Motor neuron (in vitro differentiated cells): ENCODE measurements around the gene AKAIN1. TPM values are rescaled to one million over a fixed set of nuclear protein-coding genes. Genes with fewer than 3 reads are reported as not detected.
A peak's percentile ranks its signal among the peaks of the same experiment; 100 is the strongest.

Experiments
- ATAC-seq, 8 experiments: fragments of 200-7000 bp; cut with Tn5 transposase; replicated peaks in 6 of 8; 2 replicates each; pipeline ENCODE4 v1.8.0; 2021; ENCODE audit warnings: mild to moderate bottlenecking in 8 of 8, moderate library complexity in 8 of 8
- H3K27ac ChIP-seq, 2 donors: fragments of 250-450 bp; sonication (Bioruptor Pico); 2 replicates each; pipeline ENCODE4 v1.9.0; 2021; ENCODE audit warnings: antibody characterized with exemption in 2 of 2, mild to moderate bottlenecking in 2 of 2, moderate library complexity in 1 of 2
- H3K4me1 ChIP-seq, 2 donors: fragments of 250-450 bp; sonication (Bioruptor Pico); replicated peaks in 1 of 2; 2 replicates each; pipeline ENCODE4 v1.6.1; 2021; ENCODE audit warnings: antibody characterized with exemption in 2 of 2, mild to moderate bottlenecking in 2 of 2, moderate library complexity in 1 of 2
- H3K4me3 ChIP-seq, 5 donors: fragments of 250-450 bp; sonication (Bioruptor Pico); 2 replicates each; pipeline ENCODE4 v1.9.0; 2021; ENCODE audit warnings: antibody characterized with exemption in 5 of 5, mild to moderate bottlenecking in 5 of 5, moderate library complexity in 4 of 5
- WGBS, 10 experiments: fragments of 450-650 bp; shearing (Covaris generic); methylation state at CpG; one replicate each; pipeline ENCODE4 v1.0.0; 2022; 5-methylcytosine and 5-hydroxymethylcytosine counted together
- in situ Hi-C, 9 experiments: fragments of 400-800 bp; cut with MboI; loops; one replicate each; pipeline ENCODE4 v1.15.0; 2021; ENCODE audit warnings: low sequenced_read_pairs in 9 of 9, low pct_unique_long_range_greater_than_20kb in 2 of 9; ENCODE audit not compliant: unreplicated experiment in 9 of 9
- total RNA-seq, 8 experiments: library from RNA; unstranded; fragments of 300-600 nt; gene quantifications; 2 replicates each; pipeline versions ENCODE4 v1.2.3 to v1.2.4, GENCODE V29; 2022

Gene AKAIN1, protein sequence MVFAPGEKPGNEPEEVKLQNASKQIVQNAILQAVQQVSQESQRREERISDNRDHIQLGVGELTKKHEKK
- total RNA-seq = under 1 TPM in 1 of 8 experiments, not detected in 7; 0.27 TPM

DNA sequence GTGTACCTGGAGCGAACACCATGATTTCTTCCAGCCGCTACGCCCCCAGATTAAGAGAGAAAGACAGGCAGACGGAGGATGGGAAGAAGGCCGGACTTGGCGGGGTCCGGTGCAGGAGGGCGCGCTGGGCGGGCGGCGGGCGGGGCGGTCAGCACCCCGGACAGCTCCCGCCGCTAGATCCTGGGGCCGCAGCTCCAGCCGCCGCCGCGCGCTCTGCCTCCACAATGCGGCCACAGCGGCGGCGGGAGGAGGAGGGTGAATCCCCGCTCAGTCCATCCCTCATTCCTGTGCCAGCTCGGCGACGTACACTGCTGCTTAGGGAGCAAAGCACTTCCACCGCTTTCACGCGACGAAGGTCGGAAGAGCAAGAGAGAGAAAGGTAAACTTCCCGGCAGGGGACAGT is at the start of gene AKAIN1:
Gene AKAIN1, minus strand, starts transcription at position 226 of the 403 bp plus-strand sequence. Its CDS starts 204 bp downstream, at position 22.
- no peak within 1 kb of the TSS for H3K27ac ChIP-seq

GRCh38 chr18:5244941-5245340 is 47.9 kb upstream of the AKAIN1 start:
- peaks cover 6 to 12% of the 10 kb centered on the region in 2 donors for H3K4me1 ChIP-seq
- ATAC-seq = peak in 1 of 8 experiments; percentile 49
- H3K27ac ChIP-seq = no peak overlapping the region
- H3K4me3 ChIP-seq = no peak overlapping the region
- in situ Hi-C loops = loop anchor here in 1 of 9 experiments (10.0 kb wide), 1 partner anchor 50 kb away; the partner anchor contains the start of gene ZBTB14

More for the DNA sequence above, at the start of gene AKAIN1:
- 0 to 20% (median 11%) methylated on average over 1 to 9 of the region's 37 CpGs; no CpG with 5 or more reads in 3 of the 10 experiments for WGBS, 10 experiments
- Histone ChIP-seq H3K4me3 (peak within 1 kb of the TSS; percentile 32 to 40 (median 38)), H3K4me1 (no peaks in the 10 kb centered on the region)
- in situ Hi-C loops = no loop called here
- ATAC-seq = peak; percentile 93 to 100 (median 95)

- ATAC-seq = no peak
- in situ Hi-C loops = no loop called here
- H3K4me1 ChIP-seq = peaks cover 12 to 31% of the 10 kb centered on the region in 2 donors
- peak overlapping the region; percentile 64 to 98 (median 84) for H3K4me3 ChIP-seq
- H3K27ac ChIP-seq = no peak overlapping the region
- 31 to 94% (median 47%) methylated on average over 1 to 4 of the region's 4 CpGs for WGBS, 10 experiments
These were observed 42.4 kb upstream of the AKAIN1 start for GRCh38 chr18:5239447-5239846.

DNA sequence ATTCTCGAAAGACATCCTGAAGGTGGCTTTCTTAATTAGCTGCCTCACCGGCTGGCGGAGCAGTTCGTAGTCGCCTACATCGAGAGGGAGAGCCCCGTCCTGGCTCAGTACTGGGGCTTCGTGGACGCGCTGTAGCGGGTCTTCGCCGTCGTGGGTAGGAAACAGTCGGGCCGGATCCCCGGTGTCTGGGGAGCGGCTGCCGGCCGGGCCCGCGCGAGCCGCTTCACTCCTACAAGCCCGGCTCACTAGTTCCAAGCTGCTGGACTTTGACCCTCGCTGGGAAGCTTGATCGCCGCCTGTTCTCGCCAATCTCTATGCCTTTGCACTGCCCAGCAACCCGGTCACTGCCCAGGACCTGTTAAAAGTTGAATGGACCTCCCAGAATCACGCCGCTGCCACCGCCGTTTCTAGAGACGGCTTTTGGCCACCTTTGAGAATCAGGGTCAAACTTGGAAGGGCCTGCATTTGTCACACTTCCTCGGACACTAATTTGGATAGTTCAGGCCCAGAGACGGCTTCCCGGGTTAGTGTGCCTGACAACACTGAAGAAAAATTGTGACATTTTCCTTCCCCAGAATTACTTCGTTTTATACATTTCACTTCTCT is 41.4 kb upstream of the AKAIN1 start:
- peak; percentile 45 to 56 (median 48) for ATAC-seq
- in situ Hi-C loops = no loop called here
- WGBS, 10 experiments = 0 to 7% (median 0%) methylated on average over 2 to 13 of the region's 39 CpGs; no CpG with 5 or more reads in 1 of the 10 experiments
- H3K27ac ChIP-seq = peak overlapping the region; percentile 99 to 100
- peak overlapping the region; percentile 64 to 98 (median 84) for H3K4me3 ChIP-seq
- peaks cover 12 to 31% of the 10 kb centered on the region in 2 donors for H3K4me1 ChIP-seq

DNA sequence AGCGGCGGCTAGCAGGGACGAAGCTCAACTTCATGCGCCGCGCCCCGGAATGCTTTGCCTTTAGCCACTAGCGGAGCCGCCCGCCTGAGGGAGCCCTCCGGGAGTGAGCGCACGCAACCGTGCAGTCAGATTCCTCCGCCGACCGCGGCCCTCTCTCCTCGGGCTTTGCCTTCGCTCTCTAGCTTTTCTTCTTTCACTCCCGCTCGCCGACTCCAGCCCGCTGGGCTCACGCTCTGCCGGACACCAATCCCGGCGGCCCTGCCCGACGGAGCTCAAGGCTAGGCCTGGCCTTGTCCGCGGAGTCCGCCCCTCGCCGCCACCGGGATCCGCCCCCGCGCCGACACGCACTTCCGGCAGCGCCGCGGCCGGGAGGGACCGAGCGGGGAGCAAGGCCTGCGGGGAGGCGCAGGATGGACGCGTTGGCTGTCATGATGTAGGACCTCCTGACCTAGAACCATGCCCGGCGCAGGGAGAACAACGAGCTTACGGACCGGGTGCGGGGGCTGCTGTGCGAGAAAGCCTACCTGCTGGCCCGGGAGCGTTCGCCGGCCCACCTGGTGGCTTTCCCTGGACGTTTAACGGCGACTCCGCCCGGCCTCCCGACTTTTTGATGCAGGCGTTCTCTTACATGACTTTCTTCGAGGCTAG is 40.8 kb upstream of the AKAIN1 start:
- Histone ChIP-seq H3K4me3 (peak overlapping the region; percentile 64 to 98 (median 84)), H3K4me1 (peaks cover 12 to 31% of the 10 kb centered on the region in 2 donors), H3K27ac (peak overlapping the region; percentile 99 to 100)
- 0 to 2% (median 0%) methylated on average over 1 to 34 of the region's 71 CpGs; no CpG with 5 or more reads in 3 of the 10 experiments for WGBS, 10 experiments
- in situ Hi-C loops = no loop called here
- peak; percentile 93 to 95 (median 94) for ATAC-seq

GRCh38 chr18:5237083-5237722 is 40.1 kb upstream of the AKAIN1 start:
- in situ Hi-C loops = no loop called here
- Histone ChIP-seq H3K4me1 (peaks cover 12 to 31% of the 10 kb centered on the region in 2 donors), H3K4me3 (peak overlapping the region; percentile 64 to 98 (median 84)), H3K27ac (peak overlapping the region; percentile 99 to 100)
- WGBS, 10 experiments = 0 to 8% (median 3%) methylated on average over 1 to 18 of the region's 23 CpGs; no CpG with 5 or more reads in 2 of the 10 experiments
- ATAC-seq = peak; percentile 30 to 60 (median 52)

DNA sequence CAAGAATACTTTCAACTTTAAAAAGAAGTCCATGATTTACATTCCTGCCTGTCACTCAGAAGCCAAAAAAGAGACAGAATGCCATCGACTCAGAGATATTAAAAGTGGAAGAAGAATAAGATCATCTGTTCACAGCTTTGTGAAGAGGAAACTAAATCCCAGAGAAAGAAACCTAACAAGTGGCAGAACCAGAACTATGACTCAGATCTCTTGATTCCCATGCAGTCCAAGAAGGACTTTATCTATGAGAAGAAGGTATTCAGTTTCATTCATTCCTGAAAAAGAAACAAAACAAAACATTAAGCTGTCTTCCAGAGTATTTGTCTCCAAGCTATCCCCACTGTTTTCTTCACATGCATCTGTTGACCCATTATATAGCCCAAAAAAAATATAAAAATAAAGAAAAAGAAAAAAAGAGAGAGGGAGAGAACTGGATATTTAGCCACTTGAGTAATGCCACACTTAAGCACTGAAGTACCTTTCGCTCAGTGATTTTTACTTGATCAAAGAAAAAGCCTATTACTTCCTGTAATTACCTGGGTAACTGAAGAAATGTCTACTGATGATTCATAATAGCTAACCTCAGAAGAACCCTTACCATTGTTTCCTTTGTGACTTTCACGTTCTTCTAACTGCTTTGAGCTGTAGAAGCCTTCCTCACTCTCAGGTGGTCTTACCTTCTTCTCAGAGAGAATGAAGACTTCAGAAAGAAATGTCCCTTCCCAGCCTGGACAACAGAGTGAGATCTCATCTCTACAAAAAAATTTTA is 17.7 kb upstream of the AKAIN1 start:
- WGBS, 10 experiments = 0 to 92% (median 50%) methylated on average over 1 to 3 of the region's 3 CpGs
- in situ Hi-C loops = loop anchor here in 1 of 9 experiments (25.0 kb wide), 1 partner anchor 102 kb away; no protein-coding TSS in a partner anchor
- no peak overlapping the region for H3K27ac ChIP-seq
- H3K4me3 ChIP-seq = no peak overlapping the region
- H3K4me1 ChIP-seq = no peaks in the 10 kb centered on the region
- ATAC-seq = no peak

GRCh38 chr18:5207471-5208150 is 10.6 kb upstream of the AKAIN1 start:
- WGBS, 10 experiments = 0 to 89% (median 43%) methylated on average over 1 to 4 of the region's 4 CpGs; no CpG with 5 or more reads in 1 of the 10 experiments
- ATAC-seq = no peak
- Histone ChIP-seq H3K4me1 (no peaks in the 10 kb centered on the region), H3K4me3 (no peak overlapping the region), H3K27ac (no peak overlapping the region)
- in situ Hi-C loops = loop anchor here in 1 of 9 experiments (25.0 kb wide), 1 partner anchor 95 kb away; no protein-coding TSS in a partner anchor

- no peak overlapping the region for H3K4me3 ChIP-seq
- 0 to 100% (median 83%) methylated on average over 1 to 3 of the region's 3 CpGs for WGBS, 10 experiments
- H3K4me1 ChIP-seq = no peaks in the 10 kb centered on the region
- ATAC-seq = no peak
- in situ Hi-C loops = no loop called here
- no peak overlapping the region for H3K27ac ChIP-seq
These were observed 1.3 kb upstream of the AKAIN1 start for GRCh38 chr18:5198311-5198710.

DNA sequence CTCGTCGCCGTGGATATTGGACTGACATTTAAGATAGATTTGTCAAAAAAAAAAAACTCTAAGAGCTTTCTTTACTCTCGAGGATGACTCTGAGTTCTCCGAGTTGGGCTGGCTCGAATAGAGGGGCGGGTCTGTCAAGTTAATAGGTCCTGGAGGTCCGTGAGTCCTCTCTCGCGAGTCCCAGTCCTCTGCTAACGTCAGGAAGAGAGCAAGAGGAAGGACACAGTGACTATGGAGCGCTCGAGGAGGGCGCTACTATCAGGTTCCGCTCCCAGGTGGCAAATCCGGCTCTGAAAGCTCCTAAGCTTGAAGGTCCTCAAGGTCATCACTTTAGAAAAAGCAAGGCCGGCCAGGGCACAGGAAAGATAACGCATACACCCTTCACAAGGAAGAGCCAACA is 404 bp upstream of the AKAIN1 start:
- peak overlapping the region; percentile 32 to 40 (median 38) for H3K4me3 ChIP-seq
- H3K27ac ChIP-seq = no peak overlapping the region
- peak in 5 of 8 experiments; percentile 31 to 43 (median 41) for ATAC-seq
- 0 to 20% (median 6%) methylated on average over 1 to 16 of the region's 18 CpGs for WGBS, 10 experiments
- in situ Hi-C loops = no loop called here
- H3K4me1 ChIP-seq = no peaks in the 10 kb centered on the region

GRCh38 chr18:5196253-5197031 is 615 bp downstream of the AKAIN1 start:
- Histone ChIP-seq H3K27ac (no peak overlapping the region), H3K4me3 (peak overlapping the region; percentile 32 to 40 (median 38)), H3K4me1 (no peaks in the 10 kb centered on the region)
- in situ Hi-C loops = no loop called here
- peak in 7 of 8 experiments; percentile 38 to 78 (median 71) for ATAC-seq
- 0 to 9% (median 2%) methylated on average over 2 to 43 of the region's 50 CpGs; no CpG with 5 or more reads in 2 of the 10 experiments for WGBS, 10 experiments
